GM19395 (cell line): ENCODE results near the gene VIL1.

Experiments
- ATAC-seq: cut with Tn5 transposase; IDR thresholded peaks from one replicate; pipeline ENCODE4 v1.9.1; 2021; ENCODE audit warnings: mild to moderate bottlenecking, moderate library complexity; ENCODE audit not compliant: unreplicated experiment

VIL1 gene

GRCh38 chr2:218435003-218435982, 16.4 kb downstream of the VIL1 start:
- no peak for ATAC-seq

GRCh38 chr2:218436992-218437391, 18.1 kb downstream of the VIL1 start:
- ATAC-seq, result no peak

GRCh38 chr2:218437969-218438368, 19.0 kb downstream of the VIL1 start:
- ATAC-seq, result no peak

- no peak for ATAC-seq
Observed at GRCh38 chr2:218438596-218438995, 19.7 kb downstream of the VIL1 start.

- no peak for ATAC-seq
Observed at GRCh38 chr2:218444692-218445357, 25.9 kb downstream of the VIL1 start.

GRCh38 chr2:218445602-218446001, 26.7 kb downstream of the VIL1 start:
- no peak for ATAC-seq

GRCh38 chr2:218446547-218446946, 27.6 kb downstream of the VIL1 start:
- ATAC-seq, result no peak

- ATAC-seq, result no peak
Observed at GRCh38 chr2:218447072-218447471, 28.1 kb downstream of the VIL1 start.

GRCh38 chr2:218448934-218449333, 30.0 kb downstream of the VIL1 start:
- no peak for ATAC-seq

- ATAC-seq, result no peak
Observed at GRCh38 chr2:218452079-218452478, 33.2 kb downstream of the VIL1 start.

- no peak for ATAC-seq
Observed at GRCh38 chr2:218456849-218457248, 37.9 kb downstream of the VIL1 start.

- no peak for ATAC-seq
Observed at GRCh38 chr2:218458598-218458997, 39.7 kb downstream of the VIL1 start.

- ATAC-seq, result no peak
Observed at GRCh38 chr2:218465987-218466633, 47.2 kb downstream of the VIL1 start.

GRCh38 chr2:218470448-218470847, 51.5 kb downstream of the VIL1 start:
- ATAC-seq, result no peak

- ATAC-seq, result no peak
Observed at GRCh38 chr2:218471036-218471435, 52.1 kb downstream of the VIL1 start.

- ATAC-seq, result no peak
Observed at GRCh38 chr2:218471982-218472381, 53.1 kb downstream of the VIL1 start.

- no peak for ATAC-seq
Observed at GRCh38 chr2:218472988-218473387, 54.1 kb downstream of the VIL1 start.

GRCh38 chr2:218474527-218474926, 55.6 kb downstream of the VIL1 start:
- no peak for ATAC-seq

GRCh38 chr2:218476676-218477075, 57.8 kb downstream of the VIL1 start:
- ATAC-seq, result no peak

GRCh38 chr2:218477247-218477646, 58.3 kb downstream of the VIL1 start:
- ATAC-seq, result no peak

GRCh38 chr2:218478544-218478943, 59.6 kb downstream of the VIL1 start:
- ATAC-seq, result no peak

GRCh38 chr2:218479595-218479994, 60.7 kb downstream of the VIL1 start:
- ATAC-seq, result no peak
